GM23338 (cell line): ENCODE data around the gene UBE3C. TPM values are rescaled to one million over a fixed set of nuclear protein-coding genes. Genes with fewer than 3 reads are reported as not detected.
A peak's percentile ranks its signal among the peaks of the same experiment; 100 is the strongest.

Experiments used
- ATAC-seq: fragments of 200-7000 bp; cut with Tn5 transposase; 3 replicates; pipeline ENCODE4 v1.9.1; 2020
- DNase-seq: peaks from one replicate; pipeline ENCODE4 v3.0.0-alpha.2; 2015; ENCODE audit warnings: low spot score
- H2AFZ ChIP-seq: fragments of 200-600 bp; sonication (generic); 2 replicates; pipeline ENCODE4 v1.8.0; 2016; ENCODE audit warnings: antibody characterized with exemption, mild to moderate bottlenecking, moderate library complexity
- H3F3A ChIP-seq: fragments of 200-600 bp; sonication (generic); replicated peaks from 2 replicates; pipeline ENCODE4 v1.8.0; 2017; ENCODE audit warnings: antibody characterized with exemption, mixed run types, low read depth
- H3K27ac ChIP-seq: fragments of 200-600 bp; sonication (generic); 2 replicates; pipeline ENCODE4 v1.6.1; 2016; ENCODE audit warnings: low read depth
- H3K27me3 ChIP-seq: fragments of 200-600 bp; sonication (generic); 2 replicates; pipeline ENCODE4 v1.8.0; 2016; ENCODE audit warnings: mild to moderate bottlenecking, mixed run types, moderate library complexity; ENCODE audit not compliant: insufficient read depth
- H3K36me3 ChIP-seq: fragments of 200-600 bp; sonication (generic); 2 replicates; pipeline ENCODE4 v1.8.0; 2016; ENCODE audit warnings: mild to moderate bottlenecking; ENCODE audit not compliant: insufficient read depth
- H3K4me1 ChIP-seq: fragments of 200-600 bp; sonication (generic); 2 replicates; pipeline ENCODE4 v1.8.0; 2016; ENCODE audit warnings: mild to moderate bottlenecking, moderate library complexity; ENCODE audit not compliant: insufficient read depth
- H3K4me2 ChIP-seq: fragments of 200-600 bp; sonication (generic); 2 replicates; pipeline ENCODE4 v1.7.1; 2017; ENCODE audit warnings: mixed run types
- H3K4me3 ChIP-seq: fragments of 200-600 bp; sonication (generic); 2 replicates; pipeline ENCODE4 v1.6.1; 2016; ENCODE audit warnings: mixed run types
- H3K79me2 ChIP-seq: fragments of 200-600 bp; sonication (generic); replicated peaks from 2 replicates; pipeline ENCODE4 v1.8.0; 2017; ENCODE audit warnings: mild to moderate bottlenecking; ENCODE audit not compliant: insufficient read depth
- H3K9me2 ChIP-seq: fragments of 200-600 bp; sonication (generic); 2 replicates; pipeline ENCODE4 v1.8.0; 2017; ENCODE audit not compliant: insufficient read depth
- H4K20me1 ChIP-seq: fragments of 200-600 bp; sonication (generic); replicated peaks from 2 replicates; pipeline ENCODE4 v1.8.0; 2017; ENCODE audit warnings: mild to moderate bottlenecking; ENCODE audit not compliant: insufficient read depth
- H3K27ac Mint-ChIP-seq: 2 replicates; pipeline ENCODE4 v1.8.0; 2020; ENCODE audit warnings: inconsistent platforms, mild to moderate bottlenecking, moderate library complexity, mixed read lengths
- H3K27me3 Mint-ChIP-seq: 3 replicates; pipeline ENCODE4 v1.8.0; 2022; ENCODE audit warnings: low read depth, mild to moderate bottlenecking, moderate library complexity, mixed read lengths, inconsistent platforms; ENCODE audit not compliant: insufficient read depth, poor library complexity
- H3K36me3 Mint-ChIP-seq: 3 replicates; pipeline ENCODE4 v1.8.0; 2021; ENCODE audit warnings: low read depth, mild to moderate bottlenecking, inconsistent platforms, moderate library complexity, mixed read lengths
- H3K4me1 Mint-ChIP-seq: 3 replicates; pipeline ENCODE4 v1.8.0; 2020; ENCODE audit warnings: mild to moderate bottlenecking, inconsistent platforms, mixed read lengths
- H3K4me3 Mint-ChIP-seq: 3 replicates; pipeline ENCODE4 v1.8.0; 2021; ENCODE audit warnings: moderate library complexity, mild to moderate bottlenecking, inconsistent platforms, mixed read lengths
- H3K9me3 Mint-ChIP-seq: 3 replicates; pipeline ENCODE4 v1.8.0; 2020; ENCODE audit warnings: moderate library complexity, mild to moderate bottlenecking, inconsistent platforms, mixed read lengths
- CREB1 ChIP-seq: fragments of 250-450 bp; sonication (Bioruptor Pico); IDR thresholded peaks from 2 replicates; pipeline ENCODE4 v1.5.0; 2020; ENCODE audit warnings: low read depth, mild to moderate bottlenecking, moderate library complexity
- STAT1 ChIP-seq: IDR thresholded peaks from one replicate; pipeline ENCODE4 v1.6.1; 2016; ENCODE audit warnings: antibody characterized with exemption; ENCODE audit not compliant: unreplicated experiment
- ZNF114 ChIP-seq: fragments of 250-450 bp; sonication (Bioruptor Pico); IDR thresholded peaks from 2 replicates; pipeline ENCODE4 v1.5.0; 2020; ENCODE audit warnings: mild to moderate bottlenecking, moderate library complexity
- ZNF331 ChIP-seq: fragments of 250-450 bp; sonication (Bioruptor Pico); IDR thresholded peaks from 2 replicates; pipeline ENCODE4 v1.5.0; 2020; ENCODE audit warnings: low read depth, mild to moderate bottlenecking, moderate library complexity
- polyA plus RNA-seq: library from polyadenylated mRNA; unstranded; fragments of >200 nt; fragmentation: Nextera tagmentation; extraction: Ambion mirVana; gene quantifications from 2 replicates; pipeline ENCODE4 v1.2.1, GENCODE V29; 2016
- total RNA-seq: library from RNA; depleted of rRNA; stranded (reverse); fragments of >200 nt; shearing (Covaris generic); gene quantifications from 2 replicates; pipeline ENCODE4 v1.2.3, GENCODE V29; 2014
- TF ChIP-seq, protein P1 (sequence below): fragments of 250-450 bp; sonication (Bioruptor Pico); IDR thresholded peaks from 2 replicates; pipeline ENCODE4 v1.5.0; 2020; ENCODE audit warnings: mild to moderate bottlenecking, moderate library complexity
- TF ChIP-seq, protein P2 (sequence below): IDR thresholded peaks from one replicate; pipeline ENCODE4 v1.6.1; 2018; ENCODE audit warnings: antibody characterized with exemption; ENCODE audit not compliant: unreplicated experiment
- TF ChIP-seq, protein P3 (sequence below): IDR thresholded peaks from 2 replicates; pipeline ENCODE4 v1.6.1; 2016; ENCODE audit warnings: antibody characterized with exemption
- TF ChIP-seq, protein P4 (sequence below), 2 experiments: fragments of 200-600 bp in 1 of 2; sonication (generic) in 1 of 2; conservative IDR thresholded peaks; 2 replicates each; pipeline versions ENCODE4 v1.5.1 to v1.6.1; 2016 to 2017; ENCODE audit warnings: antibody characterized with exemption in 2 of 2, low read depth in 2 of 2, mild to moderate bottlenecking in 2 of 2, moderate library complexity in 1 of 2

The UBE3C gene
- total and polyA plus RNA-seq, 2 experiments from 2014 or later: 16.8 to 76.9 TPM

- TF ChIP-seq, protein P1, sequence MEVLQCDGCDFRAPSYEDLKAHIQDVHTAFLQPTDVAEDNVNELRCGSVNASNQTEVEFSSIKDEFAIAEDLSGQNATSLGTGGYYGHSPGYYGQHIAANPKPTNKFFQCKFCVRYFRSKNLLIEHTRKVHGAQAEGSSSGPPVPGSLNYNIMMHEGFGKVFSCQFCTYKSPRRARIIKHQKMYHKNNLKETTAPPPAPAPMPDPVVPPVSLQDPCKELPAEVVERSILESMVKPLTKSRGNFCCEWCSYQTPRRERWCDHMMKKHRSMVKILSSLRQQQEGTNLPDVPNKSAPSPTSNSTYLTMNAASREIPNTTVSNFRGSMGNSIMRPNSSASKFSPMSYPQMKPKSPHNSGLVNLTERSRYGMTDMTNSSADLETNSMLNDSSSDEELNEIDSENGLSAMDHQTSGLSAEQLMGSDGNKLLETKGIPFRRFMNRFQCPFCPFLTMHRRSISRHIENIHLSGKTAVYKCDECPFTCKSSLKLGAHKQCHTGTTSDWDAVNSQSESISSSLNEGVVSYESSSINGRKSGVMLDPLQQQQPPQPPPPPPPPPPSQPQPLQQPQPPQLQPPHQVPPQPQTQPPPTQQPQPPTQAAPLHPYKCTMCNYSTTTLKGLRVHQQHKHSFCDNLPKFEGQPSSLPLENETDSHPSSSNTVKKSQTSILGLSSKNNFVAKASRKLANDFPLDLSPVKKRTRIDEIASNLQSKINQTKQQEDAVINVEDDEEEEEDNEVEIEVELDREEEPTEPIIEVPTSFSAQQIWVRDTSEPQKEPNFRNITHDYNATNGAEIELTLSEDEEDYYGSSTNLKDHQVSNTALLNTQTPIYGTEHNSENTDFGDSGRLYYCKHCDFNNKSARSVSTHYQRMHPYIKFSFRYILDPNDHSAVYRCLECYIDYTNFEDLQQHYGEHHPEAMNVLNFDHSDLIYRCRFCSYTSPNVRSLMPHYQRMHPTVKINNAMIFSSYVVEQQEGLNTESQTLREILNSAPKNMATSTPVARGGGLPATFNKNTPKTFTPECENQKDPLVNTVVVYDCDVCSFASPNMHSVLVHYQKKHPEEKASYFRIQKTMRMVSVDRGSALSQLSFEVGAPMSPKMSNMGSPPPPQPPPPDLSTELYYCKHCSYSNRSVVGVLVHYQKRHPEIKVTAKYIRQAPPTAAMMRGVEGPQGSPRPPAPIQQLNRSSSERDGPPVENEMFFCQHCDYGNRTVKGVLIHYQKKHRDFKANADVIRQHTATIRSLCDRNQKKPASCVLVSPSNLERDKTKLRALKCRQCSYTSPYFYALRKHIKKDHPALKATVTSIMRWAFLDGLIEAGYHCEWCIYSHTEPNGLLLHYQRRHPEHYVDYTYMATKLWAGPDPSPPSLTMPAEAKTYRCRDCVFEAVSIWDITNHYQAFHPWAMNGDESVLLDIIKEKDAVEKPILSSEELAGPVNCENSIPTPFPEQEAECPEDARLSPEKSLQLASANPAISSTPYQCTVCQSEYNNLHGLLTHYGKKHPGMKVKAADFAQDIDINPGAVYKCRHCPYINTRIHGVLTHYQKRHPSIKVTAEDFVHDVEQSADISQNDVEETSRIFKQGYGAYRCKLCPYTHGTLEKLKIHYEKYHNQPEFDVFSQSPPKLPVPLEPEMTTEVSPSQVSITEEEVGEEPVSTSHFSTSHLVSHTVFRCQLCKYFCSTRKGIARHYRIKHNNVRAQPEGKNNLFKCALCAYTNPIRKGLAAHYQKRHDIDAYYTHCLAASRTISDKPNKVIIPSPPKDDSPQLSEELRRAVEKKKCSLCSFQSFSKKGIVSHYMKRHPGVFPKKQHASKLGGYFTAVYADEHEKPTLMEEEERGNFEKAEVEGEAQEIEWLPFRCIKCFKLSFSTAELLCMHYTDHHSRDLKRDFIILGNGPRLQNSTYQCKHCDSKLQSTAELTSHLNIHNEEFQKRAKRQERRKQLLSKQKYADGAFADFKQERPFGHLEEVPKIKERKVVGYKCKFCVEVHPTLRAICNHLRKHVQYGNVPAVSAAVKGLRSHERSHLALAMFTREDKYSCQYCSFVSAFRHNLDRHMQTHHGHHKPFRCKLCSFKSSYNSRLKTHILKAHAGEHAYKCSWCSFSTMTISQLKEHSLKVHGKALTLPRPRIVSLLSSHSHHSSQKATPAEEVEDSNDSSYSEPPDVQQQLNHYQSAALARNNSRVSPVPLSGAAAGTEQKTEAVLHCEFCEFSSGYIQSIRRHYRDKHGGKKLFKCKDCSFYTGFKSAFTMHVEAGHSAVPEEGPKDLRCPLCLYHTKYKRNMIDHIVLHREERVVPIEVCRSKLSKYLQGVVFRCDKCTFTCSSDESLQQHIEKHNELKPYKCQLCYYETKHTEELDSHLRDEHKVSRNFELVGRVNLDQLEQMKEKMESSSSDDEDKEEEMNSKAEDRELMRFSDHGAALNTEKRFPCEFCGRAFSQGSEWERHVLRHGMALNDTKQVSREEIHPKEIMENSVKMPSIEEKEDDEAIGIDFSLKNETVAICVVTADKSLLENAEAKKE (CRISPR knock-in tag): no peak
- TF ChIP-seq, protein P2, sequence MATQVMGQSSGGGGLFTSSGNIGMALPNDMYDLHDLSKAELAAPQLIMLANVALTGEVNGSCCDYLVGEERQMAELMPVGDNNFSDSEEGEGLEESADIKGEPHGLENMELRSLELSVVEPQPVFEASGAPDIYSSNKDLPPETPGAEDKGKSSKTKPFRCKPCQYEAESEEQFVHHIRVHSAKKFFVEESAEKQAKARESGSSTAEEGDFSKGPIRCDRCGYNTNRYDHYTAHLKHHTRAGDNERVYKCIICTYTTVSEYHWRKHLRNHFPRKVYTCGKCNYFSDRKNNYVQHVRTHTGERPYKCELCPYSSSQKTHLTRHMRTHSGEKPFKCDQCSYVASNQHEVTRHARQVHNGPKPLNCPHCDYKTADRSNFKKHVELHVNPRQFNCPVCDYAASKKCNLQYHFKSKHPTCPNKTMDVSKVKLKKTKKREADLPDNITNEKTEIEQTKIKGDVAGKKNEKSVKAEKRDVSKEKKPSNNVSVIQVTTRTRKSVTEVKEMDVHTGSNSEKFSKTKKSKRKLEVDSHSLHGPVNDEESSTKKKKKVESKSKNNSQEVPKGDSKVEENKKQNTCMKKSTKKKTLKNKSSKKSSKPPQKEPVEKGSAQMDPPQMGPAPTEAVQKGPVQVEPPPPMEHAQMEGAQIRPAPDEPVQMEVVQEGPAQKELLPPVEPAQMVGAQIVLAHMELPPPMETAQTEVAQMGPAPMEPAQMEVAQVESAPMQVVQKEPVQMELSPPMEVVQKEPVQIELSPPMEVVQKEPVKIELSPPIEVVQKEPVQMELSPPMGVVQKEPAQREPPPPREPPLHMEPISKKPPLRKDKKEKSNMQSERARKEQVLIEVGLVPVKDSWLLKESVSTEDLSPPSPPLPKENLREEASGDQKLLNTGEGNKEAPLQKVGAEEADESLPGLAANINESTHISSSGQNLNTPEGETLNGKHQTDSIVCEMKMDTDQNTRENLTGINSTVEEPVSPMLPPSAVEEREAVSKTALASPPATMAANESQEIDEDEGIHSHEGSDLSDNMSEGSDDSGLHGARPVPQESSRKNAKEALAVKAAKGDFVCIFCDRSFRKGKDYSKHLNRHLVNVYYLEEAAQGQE: no peak
These were observed 2.9 kb downstream of the UBE3C start (continued) for GRCh38 chr7:157141525-157142060.

DNA sequence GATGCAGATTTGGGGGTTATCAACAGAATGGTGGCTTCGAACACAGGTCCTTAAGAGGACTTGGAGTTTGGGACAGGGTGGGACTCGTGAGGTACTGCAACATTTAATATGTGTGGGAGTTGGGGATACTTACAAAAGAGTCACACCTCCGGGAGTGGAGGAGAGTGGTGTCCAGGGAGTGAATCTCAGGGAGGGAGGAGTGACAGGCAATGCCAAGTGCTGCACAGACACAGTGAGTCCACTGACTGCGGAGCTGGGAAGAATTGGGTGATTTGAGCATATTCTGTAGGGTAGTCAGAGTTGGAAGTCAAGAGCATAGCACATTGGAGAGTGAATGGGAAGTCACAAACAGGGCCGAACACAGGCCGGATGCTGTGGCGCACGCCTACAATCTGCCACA, 5.1 kb downstream of the UBE3C start:
- H3K27ac Mint-ChIP-seq: no peak overlapping the region
- H3K4me2 ChIP-seq: no peak overlapping the region
- DNase-seq: no peak

More for the DNA sequence above, 5.1 kb downstream of the UBE3C start:
- ATAC-seq: no peak
- no peak for TF ChIP-seq ZNF114 (CRISPR knock-in tag)
- TF ChIP-seq, protein P3, sequence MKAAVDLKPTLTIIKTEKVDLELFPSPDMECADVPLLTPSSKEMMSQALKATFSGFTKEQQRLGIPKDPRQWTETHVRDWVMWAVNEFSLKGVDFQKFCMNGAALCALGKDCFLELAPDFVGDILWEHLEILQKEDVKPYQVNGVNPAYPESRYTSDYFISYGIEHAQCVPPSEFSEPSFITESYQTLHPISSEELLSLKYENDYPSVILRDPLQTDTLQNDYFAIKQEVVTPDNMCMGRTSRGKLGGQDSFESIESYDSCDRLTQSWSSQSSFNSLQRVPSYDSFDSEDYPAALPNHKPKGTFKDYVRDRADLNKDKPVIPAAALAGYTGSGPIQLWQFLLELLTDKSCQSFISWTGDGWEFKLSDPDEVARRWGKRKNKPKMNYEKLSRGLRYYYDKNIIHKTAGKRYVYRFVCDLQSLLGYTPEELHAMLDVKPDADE: no peak
- TF ChIP-seq ZNF331 (CRISPR knock-in tag): no peak
- no peak for TF ChIP-seq CREB1
- TF ChIP-seq, protein P4, sequence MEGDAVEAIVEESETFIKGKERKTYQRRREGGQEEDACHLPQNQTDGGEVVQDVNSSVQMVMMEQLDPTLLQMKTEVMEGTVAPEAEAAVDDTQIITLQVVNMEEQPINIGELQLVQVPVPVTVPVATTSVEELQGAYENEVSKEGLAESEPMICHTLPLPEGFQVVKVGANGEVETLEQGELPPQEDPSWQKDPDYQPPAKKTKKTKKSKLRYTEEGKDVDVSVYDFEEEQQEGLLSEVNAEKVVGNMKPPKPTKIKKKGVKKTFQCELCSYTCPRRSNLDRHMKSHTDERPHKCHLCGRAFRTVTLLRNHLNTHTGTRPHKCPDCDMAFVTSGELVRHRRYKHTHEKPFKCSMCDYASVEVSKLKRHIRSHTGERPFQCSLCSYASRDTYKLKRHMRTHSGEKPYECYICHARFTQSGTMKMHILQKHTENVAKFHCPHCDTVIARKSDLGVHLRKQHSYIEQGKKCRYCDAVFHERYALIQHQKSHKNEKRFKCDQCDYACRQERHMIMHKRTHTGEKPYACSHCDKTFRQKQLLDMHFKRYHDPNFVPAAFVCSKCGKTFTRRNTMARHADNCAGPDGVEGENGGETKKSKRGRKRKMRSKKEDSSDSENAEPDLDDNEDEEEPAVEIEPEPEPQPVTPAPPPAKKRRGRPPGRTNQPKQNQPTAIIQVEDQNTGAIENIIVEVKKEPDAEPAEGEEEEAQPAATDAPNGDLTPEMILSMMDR (conservative IDR thresholded peaks at IDR 0.05; ENCODE audit: low read depth in 2 of 2): no peak
- TF ChIP-seq STAT1: no peak
- Mint-ChIP-seq H3K36me3 (peaks cover 33% of the 10 kb centered on the region), H3K9me3 (no peaks in the 10 kb centered on the region), H3K4me1 (peaks cover 50% of the 10 kb centered on the region), H3K27me3 (peaks cover 2% of the 10 kb centered on the region), H3K4me3 (no peak overlapping the region)
- Histone ChIP-seq H3K27ac (0 out of 2 replicates have a peak overlapping the region, but pooled peaks have one; percentile 42), H3K79me2 (peaks cover 97% of the 10 kb centered on the region), H3K9me2 (no peaks in the 10 kb centered on the region), H3K4me3 (no peak overlapping the region), H3K4me1 (peaks cover 20% of the 10 kb centered on the region), H4K20me1 (peaks cover 87% of the 10 kb centered on the region), H2AFZ (no peak overlapping the region), H3K27me3 (no peaks in the 10 kb centered on the region), H3F3A (0 out of 2 replicates have a peak, but pooled peaks cover 2% of the 10 kb centered on the region), H3K36me3 (peaks cover 5% of the 10 kb centered on the region; the same call in 1 of the 2 replicates)
